Hematopoietic multipotent progenitor cell treated with erythropoietin and hydrocortisone succinate and interleukin-3 and kit ligand, for 8 days (in vitro differentiated cells): ENCODE results near the gene C16orf74.

Experiments
- DNase-seq: peaks from one replicate; pipeline ENCODE4 v3.0.0-alpha.2; 2015

The C16orf74 gene

DNA sequence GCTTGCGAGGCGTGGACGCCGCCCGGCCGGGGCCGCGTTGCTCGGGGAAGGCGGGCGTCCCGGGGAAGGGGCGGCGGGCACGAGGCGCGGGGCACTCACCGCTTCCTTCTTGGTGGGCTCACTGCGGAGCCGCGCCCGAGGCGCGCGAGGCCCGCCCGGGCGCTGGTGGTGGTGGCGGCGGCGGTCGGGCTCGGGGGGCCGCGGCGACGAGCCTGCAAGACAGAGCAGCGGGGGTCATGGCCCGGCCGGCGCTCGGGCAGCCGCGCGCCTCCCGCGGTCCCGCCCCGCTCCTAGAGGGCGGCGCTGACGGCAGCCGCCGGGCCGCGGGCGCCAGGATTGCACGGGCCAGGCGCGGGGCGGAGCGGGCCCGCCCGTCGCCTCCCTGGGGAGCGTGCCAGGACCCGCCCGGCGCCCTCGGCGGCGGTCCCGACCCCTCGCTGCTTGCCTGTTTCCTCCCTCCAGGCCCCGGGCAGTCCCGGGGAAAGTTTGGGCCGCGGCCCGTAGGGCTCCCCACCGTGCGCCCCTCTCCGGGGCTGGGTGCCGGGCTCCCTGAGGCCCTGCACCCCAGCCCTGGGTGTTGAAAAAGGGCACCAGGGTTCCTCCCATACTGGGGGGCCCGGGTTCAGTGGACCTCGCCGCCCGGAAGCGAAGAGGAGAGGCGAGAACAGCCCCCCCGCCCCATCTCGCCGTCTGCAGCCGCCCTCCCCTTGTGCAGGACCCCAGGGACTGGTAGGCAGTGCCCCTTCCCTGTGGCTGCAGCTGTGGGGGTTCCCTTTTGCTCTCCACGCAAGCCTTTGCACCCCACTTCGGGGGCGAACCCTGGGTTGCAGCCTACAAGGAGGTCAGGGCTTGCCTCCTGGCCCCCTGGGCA is at the start of gene C16orf74:
Gene C16orf74 (minus strand): TSS at position 270 of the 871 bp plus-strand sequence. CDS start 15,879 bp downstream, outside the sequence.
- peak; percentile 30 for DNase-seq

DNA sequence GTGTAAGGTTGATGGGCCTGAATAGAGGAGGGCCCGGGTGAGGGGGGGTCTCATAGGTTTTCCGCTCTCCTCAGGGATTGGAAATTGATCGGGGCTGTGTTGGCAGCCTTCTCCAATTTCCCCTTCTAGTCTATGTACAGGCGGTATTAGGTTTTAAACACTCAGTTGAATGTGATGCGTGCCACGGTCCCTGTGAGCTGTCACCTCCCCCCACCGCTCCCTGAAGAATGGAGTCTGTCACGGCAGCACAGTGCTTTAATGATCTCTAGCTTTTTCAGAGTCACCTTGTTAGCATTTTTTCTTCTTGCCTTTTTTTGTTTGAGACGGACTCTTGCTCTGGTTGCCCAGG is 49.4 kb upstream of the C16orf74 start:
- peak; percentile 12 for DNase-seq

DNA sequence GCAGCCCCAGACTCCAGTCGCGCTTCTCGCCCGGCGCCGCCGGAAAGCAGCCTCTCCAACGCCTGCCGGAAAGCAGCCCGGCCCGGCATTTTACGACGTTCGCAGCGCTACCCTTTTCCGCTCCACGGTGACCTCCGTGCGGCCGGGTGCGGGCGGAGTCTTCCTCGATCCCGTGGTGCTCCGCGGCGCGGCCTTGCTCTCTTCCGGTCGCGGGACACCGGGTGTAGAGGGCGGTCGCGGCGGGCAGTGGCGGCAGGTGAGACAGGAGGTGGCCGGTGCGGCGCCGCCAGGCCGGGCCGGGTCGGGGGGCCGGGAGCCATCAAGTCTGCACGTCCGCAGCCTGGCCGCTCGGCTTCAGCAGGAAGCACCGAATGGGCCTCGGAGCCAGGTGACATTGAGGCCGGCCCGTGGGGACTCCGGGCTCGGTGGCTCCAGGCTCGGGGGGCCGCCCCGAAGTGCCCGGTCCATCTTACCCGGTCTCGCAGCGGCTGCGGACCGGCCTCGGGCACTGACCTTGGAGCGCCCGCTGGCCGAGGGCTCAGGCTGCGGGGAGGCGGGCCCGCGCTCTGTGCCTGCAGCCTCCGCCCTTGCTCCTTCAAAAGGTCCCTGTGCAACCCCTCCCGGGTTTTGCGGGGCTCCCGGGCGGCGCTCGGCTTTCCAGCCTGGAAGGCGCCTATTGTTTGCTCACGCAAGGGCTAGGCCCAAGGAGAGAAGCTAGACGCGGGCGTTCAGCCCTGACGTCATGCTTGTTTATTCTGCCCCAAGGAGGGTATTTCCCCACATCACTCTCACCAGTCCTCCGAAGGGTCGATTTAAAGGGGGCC is 48.8 kb upstream of the C16orf74 start, which contains the start of the genes COX4I1 and EMC8:
Gene COX4I1 (plus strand): TSS at position 199 of the 824 bp plus-strand sequence. CDS start 1,511 bp downstream, outside the sequence.
Gene EMC8 (minus strand): TSS at position 48 of the 824 bp plus-strand sequence. CDS start 249 bp downstream, outside the sequence.
- peak; percentile 91 for DNase-seq

DNA sequence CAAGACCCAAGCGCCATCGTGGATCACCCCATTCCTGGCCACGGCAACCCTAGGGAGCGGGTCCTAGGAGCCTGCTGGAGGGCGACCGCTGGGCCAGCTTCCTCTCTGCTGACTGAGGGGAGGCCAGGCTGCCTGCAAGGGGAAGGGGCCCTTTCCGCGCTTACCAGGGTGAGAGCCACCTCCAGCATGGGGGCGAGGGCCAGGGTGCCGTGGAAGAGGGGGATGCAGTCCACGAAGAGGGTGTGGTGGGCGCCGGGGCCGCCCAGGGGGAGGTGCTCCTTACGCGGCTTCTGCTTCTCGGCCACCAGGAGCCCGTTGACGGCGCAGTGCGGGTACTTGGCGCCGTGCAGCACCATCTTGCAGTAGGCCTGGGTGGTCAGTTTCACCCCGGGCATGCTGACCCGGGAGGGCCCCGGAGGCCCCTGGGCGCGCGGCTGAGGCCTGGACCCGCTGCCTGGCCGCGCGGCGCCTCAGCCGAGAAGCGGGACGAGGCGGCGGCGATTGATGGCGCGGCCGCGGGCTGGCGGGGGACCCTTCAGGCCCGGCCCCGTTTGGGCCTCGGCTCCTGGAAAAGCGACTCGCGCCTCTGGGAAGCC is 48.1 kb upstream of the C16orf74 start:
- DNase-seq = peak; percentile 32

DNA sequence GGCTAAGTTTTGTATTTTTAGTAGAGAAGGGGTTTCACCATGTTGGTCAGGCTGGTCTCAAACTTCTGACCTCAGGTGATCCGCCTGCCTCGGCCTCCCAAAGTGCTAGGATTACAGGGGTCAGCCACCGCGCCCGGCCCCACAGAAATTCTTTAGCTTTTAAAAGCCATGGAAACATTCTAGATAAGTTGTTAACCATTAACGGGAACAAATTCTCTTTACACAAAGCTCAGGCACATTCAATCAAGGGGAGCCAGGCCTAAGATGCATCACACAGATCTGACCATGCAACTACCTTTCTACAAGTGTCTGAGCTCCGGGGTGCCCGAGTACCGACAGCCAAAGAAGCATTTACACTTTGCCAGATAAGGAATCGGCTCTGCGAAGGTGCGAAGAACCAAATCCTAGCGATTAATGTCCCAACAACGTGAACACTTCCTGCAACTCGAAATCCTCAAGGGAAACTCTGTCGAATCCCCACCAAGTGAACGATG is 47.4 kb upstream of the C16orf74 start:
- peak; percentile 6 for DNase-seq

DNA sequence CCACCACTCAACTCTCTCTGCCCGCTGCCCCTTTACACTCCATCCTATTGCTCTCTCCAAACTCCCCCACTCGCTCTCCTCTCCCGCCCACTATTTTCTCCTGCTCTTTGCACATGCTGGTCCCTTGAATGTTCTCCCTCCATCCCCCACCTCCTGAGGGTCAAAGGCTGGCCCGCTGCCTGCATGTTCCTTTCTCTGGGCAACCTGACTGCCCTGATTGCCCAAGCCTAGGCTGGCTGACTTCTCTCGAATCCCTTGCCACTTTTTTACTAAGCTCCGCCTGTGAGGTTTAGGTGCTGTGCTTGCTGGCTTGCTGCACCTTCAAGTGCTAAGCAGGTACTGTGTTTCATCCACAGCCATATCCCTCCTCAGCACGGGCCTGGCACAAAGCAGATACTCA is 45.7 kb upstream of the C16orf74 start:
- no peak for DNase-seq

DNA sequence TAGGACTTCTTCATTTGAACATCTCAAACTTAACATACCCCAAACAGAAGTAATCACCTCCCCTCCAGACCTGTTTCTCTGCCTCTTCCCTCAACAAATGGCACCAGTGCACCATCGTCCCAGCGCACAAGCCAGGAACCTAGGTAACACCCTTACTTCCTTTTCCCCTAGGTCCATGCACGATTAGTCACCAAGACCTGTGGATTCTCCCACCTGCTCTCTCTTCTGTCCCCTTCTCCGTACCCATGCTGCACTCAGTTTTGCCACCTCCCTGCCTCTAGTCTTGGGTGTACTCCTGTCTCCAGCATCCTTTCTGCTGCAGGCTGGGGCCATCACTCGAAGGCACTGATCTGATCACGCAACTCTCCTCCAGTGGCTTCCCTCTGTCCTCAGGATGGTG is 45.3 kb upstream of the C16orf74 start:
- DNase-seq = no peak

DNA sequence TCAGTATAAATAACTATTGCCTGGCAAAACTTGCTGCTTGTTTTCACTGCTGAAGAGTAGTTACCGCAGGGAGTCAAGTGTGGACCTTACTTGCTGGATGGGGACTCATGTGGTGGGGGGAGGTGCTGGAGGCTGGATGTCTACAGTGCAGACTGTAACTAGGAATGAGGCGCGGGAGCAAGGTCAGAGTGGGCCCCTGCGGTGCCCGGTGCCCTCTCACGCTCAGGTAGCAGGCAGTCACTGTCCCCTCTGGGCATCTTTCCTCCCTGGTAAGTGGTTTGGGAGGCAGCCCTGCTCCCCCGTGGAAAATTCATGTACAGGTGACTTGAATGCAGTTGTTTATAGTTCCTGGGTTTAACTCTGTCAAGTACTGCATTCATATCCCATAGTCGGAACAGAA is 43.8 kb upstream of the C16orf74 start:
- no peak for DNase-seq

DNA sequence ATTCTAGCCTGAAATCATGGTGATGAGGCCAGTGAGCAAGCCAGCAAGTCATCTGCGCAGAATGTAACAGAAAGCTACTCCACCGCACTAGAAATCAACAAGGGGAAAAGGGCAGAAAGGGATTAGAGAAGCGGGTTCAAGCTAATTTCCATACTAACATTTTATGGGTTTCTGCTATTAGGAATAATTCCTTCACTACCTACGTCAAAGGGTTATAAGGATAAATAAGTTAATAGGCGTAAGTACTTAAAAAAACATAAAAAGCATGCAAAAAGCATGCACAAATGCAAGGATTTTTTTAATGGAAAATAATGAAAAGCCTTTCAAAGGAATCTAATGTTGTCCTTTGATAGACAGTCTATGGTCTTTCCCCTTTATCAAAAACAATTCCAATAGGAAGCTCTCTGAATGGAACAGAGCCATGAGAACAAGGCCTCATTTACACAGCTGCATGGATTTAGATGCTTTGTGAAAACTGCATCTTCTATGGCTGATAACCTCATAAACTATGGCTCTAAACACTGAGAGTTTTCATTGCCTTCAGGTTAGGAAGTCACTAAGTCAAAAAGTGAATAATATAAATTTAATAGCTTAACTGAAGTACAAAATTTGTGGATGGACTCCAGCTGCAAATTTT is 42.9 kb upstream of the C16orf74 start:
- DNase-seq = no peak

DNA sequence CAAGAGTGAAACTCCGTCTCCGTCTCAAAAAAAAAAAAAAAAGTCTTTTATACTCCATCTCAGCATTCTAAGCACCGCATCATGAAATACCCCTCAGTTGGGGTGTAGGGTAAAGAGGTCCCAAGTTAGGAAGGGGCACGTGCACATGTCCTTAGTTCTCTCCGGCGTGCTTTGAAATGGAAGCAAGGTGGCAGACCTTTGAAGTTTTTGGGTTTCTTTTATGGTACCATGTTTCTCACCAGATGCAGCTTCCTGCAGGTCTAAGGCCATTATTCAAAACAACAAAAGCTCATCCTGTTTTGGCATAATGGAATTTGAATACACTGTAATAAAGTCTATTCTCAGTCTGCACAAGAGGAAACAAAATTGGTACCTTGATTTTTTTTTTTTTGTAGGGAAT is 38.9 kb upstream of the C16orf74 start:
- no peak for DNase-seq

DNA sequence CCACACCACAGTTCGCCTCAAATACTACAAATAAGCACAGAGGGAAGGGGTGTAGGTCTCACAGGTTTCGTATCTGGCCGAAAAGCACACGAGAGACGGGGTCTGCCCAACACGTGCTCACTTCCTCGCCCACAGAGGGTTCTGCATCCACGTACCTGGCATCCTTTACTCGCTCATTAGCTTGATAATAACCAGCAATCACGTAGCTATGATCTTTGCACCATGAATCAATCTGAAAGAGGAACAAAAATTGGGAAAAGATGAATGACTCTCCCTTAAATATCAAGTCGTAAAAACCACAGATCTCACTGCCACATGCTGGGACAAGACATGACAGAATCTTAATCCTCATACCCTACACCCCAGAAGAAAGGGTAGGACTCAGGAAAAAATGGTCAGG is 37.9 kb upstream of the C16orf74 start:
- no peak for DNase-seq

DNA sequence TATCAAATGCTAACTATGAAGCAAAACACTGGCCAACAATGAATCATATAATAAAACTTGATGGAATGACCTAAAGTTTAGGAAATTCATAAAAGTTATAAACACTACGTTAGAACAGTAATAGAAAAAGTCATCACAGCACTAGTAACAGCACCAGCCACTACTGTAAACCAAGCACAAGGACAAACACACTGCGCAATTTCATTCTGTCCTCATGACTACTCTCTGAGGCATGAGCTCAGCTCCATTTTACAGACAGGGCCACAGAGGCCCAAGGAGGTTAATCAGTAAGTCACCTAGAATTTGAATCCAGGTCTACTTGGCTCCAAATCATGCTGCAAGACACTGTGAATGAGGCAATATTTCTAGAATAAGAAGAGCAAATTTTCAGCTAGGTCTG is 35.0 kb upstream of the C16orf74 start:
- no peak for DNase-seq

DNA sequence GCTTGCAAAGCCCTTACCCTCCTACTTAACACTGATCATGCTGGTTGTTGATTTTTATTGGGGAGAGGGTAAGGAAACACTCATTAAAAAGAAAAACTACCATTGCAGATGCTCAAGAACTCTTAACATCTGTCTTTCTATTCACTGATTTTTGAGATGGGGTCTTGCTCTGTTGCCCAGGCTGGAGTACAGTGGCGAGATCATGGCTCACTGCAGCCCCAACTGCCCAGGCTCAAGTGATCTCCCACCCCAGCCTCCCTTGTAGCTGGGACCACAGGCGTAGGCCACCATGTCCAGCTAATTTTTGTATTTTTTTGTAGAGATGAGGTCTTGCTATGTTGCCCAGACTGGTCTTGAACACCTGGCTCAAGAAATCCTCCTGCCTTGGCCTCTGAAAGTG is 33.9 kb upstream of the C16orf74 start:
- no peak for DNase-seq

DNA sequence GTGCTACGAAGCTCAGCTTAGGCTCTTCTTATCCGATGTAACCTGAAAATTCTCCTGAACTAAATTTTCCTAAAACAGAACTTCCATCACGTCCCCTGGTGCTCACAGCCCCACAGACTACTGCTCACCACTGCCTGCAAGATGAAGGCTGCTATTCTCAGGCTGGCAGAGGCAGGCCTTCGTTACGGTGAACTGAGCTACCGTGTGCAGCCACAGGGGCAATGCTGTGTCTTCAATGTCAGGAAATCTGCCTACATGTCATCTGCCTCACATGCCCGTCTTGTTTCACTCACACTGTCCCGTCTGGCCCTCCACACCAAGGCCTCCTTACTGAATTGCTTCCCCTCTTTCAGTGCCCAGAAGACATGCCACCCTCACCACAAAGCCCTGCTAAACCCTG is 32.5 kb upstream of the C16orf74 start:
- DNase-seq = no peak

DNA sequence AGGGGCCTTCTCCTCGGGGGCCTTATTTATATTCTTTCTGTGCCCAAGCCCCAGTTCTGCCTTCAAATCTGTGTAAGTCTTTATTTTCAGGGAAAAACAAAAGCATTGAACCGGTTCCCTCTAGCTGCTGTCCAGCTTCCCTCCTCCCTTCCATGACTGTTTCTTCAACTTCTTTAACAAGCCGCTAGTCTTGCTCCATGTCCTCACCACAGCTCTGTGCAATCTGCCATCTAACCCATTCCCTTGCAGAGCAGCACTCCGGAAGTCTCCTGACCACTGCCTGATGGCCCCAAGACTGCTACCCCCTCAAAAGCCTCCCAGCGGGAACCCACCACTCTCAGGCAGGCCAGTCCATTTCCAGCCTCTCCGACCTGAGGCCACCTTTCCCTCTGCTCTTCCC is 31.6 kb upstream of the C16orf74 start:
- DNase-seq = no peak

DNA sequence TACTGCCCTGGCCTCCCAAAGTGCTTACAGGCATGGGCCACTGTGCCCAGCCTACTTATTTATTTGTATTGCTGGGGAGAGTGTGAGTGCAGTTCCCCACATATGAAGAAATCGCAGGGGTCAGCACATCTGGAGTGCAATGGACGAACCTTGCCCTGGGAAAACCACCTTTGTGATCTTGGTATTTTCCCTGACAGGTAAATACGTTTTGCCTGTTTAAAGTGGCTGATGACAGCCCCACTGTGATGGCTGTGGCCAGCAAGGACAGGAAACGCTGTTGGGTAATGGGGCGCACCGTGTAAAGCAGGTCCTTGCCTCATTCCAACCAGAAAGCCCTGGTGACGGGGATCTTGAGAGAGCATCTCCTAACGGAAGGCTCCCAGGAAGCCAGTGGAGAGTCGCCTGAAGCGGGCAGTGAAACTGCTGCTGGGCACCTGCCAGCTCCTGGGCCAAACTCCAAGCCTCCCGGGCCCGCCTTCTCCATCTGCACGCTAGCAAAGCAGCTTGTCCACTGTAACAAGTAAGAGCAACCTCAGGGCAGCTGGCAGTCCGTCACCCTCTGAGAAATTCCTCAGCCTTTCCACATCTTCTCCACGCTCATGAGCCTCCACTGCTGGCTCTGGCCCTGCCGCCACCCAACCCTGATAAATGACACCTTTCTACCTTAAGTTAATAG is 30.9 kb upstream of the C16orf74 start:
- DNase-seq = no peak

DNA sequence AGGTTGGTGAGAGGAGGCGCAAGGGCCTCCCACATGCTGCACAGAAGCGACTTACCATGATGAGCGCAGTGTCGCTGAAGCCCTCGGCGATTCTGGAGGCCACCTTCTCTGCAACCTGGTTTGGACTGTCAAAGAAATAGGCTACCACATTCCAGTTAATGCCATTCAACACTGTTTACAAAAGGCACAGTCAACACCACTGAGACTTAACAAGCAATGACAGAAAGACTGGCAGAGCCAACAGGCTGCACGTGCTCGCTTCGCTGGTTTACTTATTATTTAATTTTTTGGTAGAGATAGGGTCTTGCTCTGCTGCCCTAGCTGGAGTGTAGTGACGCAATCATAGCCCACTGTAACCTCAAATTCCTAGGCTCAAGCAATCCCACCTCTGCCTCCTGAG is 30.3 kb upstream of the C16orf74 start:
- DNase-seq = no peak

DNA sequence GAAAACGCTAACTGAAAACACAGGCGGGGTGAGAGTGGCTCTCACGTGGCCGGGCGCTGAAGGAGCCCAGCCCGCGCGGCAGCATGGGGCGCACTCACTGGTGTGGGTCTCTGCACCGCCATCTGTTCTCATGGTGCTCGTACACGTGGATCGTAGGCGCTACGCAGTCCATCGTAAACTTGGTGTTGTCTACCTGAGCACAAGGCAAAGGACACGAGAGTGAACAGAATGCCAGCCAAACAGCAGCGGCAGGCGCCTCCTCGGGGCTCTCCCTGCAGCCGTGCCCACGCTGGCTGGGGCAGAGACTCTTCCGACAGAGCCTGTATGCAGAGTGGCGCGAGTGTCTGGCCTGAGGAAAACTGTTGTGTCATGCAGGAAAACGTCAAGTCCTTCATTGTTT is 29.4 kb upstream of the C16orf74 start:
- no peak for DNase-seq

DNA sequence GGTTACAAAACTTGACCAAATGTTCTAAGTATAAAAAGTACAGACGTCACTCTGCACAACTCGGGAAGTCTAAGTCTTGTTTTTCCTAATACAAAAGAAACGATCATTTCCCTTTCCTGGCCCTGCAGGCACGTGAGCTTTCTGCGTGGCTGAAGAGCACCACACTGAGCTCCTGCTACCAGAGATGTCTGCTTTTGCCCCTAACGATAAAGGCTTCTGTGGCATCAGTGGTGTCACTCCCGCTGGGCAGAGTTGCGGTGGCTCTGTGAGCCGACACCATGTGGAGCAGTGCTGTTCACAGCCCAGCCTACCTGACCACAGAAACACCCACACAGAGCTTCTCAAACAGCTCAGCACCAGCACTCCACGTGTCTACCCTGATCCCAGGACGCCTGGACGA is 28.0 kb upstream of the C16orf74 start:
- DNase-seq = no peak

DNA sequence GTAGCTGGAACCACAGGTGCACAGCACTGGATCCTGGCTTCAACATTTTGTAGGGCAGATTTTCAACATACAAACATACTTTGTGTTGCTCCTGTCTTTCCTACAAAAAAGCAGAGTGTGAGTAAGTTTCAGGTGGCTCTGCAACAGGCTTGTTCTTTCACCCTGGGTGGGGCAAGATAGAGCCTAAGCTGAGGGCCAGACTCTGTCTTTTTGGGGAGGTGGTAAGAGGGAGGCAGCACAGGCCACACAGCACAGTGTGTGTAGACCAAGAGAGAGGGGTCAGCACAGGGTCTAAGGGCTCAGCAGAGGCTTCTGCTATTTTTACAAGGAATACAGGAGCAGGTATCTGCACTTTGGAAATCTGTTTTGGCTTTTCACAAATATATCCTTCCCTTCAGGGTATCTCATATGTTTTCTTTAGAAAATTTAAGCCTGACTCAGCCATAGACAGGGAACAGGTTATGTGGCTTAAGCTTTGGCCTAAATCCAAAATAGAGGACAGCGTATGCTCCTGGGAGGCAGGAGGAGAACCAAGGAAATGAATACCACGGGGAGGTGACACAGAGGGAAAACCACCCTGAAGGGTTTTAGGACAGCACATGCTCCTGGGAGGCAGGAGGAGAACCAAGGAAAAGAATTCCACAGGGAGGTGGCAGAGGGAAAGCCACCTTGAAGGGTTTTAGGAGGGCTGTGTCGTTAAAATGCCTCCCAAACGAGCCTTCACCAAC is 26.9 kb upstream of the C16orf74 start:
- no peak for DNase-seq

DNA sequence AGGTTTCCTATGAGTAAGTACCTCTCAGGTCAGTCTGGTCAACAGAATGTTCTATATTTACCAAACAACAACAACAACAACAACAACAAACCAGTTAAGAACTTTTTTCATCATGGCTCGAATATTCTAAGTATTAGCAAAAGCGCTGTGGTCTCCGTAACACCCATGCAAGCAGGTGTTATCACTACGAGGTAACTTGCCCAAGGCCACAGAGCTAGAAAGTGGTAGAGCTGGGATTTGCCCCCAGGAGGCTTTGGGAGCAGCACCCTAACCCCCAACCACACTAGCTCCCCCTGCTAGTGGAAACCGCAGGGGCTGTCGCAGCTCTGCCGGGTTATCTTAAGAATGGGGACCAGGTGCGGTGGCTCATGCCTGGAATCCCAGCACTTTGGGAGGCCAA is 23.9 kb upstream of the C16orf74 start:
- no peak for DNase-seq
